HG02870 (cell line): ENCODE data around the gene OR6B3.

Experiments used
- ATAC-seq: cut with Tn5 transposase; IDR thresholded peaks from one replicate; pipeline ENCODE4 v1.9.1; 2021; ENCODE audit warnings: mild to moderate bottlenecking, moderate library complexity; ENCODE audit not compliant: unreplicated experiment

The OR6B3 gene

GRCh38 chr2:240053173-240054155 is at the start of gene OR6B3:
Gene OR6B3, minus strand, starts transcription at chr2:240053521.
- ATAC-seq: no peak

- ATAC-seq: no peak
Observed at GRCh38 chr2:240098349-240098748, 45.0 kb upstream of the OR6B3 start.

GRCh38 chr2:240095556-240096523 is 42.5 kb upstream of the OR6B3 start:
- no peak for ATAC-seq

GRCh38 chr2:240089306-240089705 is 36.0 kb upstream of the OR6B3 start:
- ATAC-seq: no peak

GRCh38 chr2:240086563-240086962 is 33.2 kb upstream of the OR6B3 start:
- ATAC-seq: no peak

GRCh38 chr2:240078631-240079030 is 25.3 kb upstream of the OR6B3 start:
- no peak for ATAC-seq

- ATAC-seq: no peak
Observed at GRCh38 chr2:240077442-240077841, 24.1 kb upstream of the OR6B3 start.

- ATAC-seq: no peak
Observed at GRCh38 chr2:240074545-240074944, 21.2 kb upstream of the OR6B3 start.

- ATAC-seq: no peak
Observed at GRCh38 chr2:240070907-240071306, 17.6 kb upstream of the OR6B3 start.

- ATAC-seq: no peak
Observed at GRCh38 chr2:240069829-240070228, 16.5 kb upstream of the OR6B3 start.

GRCh38 chr2:240068193-240068592 is 14.9 kb upstream of the OR6B3 start:
- no peak for ATAC-seq

- no peak for ATAC-seq
Observed at GRCh38 chr2:240066489-240066888, 13.2 kb upstream of the OR6B3 start.

- ATAC-seq: no peak
Observed at GRCh38 chr2:240064898-240065297, 11.6 kb upstream of the OR6B3 start.

- ATAC-seq: no peak
Observed at GRCh38 chr2:240060977-240061591, 7.8 kb upstream of the OR6B3 start.

- no peak for ATAC-seq
Observed at GRCh38 chr2:240056678-240057077, 3.4 kb upstream of the OR6B3 start.

- no peak for ATAC-seq
Observed at GRCh38 chr2:240055177-240055917, 2.0 kb upstream of the OR6B3 start.

- no peak for ATAC-seq
Observed at GRCh38 chr2:240052524-240052923, 797 bp downstream of the OR6B3 start.

GRCh38 chr2:240051697-240052096 is 1.6 kb downstream of the OR6B3 start:
- ATAC-seq: no peak

GRCh38 chr2:240050278-240050677 is 3.0 kb downstream of the OR6B3 start:
- no peak for ATAC-seq

GRCh38 chr2:240048237-240048636 is 5.1 kb downstream of the OR6B3 start:
- no peak for ATAC-seq
